GM18499 (cell line): ENCODE measurements around the gene MSI2.

Source experiments
- ATAC-seq: cut with Tn5 transposase; IDR thresholded peaks from one replicate; pipeline ENCODE4 v1.9.1; 2021; ENCODE audit warnings: moderate number of reproducible peaks; ENCODE audit not compliant: insufficient read depth, unreplicated experiment

Gene MSI2

DNA sequence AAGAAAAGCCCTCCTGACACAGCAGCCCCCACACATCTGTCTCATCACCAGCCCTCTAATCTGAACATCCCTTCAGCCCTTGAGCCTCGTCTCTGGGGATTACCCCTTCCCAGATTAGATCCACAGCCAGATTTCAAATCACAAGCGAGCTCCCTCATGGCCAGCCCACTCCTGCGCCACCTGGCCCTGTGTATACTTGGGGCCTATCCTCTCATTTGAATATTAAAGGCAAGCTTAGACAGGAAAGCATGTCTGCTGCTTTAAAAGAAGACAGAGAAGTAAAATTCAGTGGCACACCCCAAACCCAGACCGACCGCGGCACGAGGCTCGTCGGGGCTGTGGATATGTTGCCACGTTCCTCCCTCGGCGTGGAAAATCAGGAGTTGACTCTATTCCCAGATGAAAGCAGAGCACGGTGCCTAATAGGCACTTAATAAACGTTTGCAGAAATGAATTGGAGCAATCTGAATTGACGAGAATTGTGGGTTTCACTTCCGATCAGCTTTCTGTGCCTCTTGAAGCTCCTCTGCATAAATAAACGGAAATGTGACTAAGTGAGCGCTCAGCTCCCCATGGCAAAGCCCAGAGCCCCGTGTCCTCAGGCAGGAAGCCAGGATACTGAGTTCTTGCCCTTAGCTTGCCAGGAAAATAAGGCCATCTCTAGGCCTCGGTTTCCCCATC, 380.8 kb downstream of the MSI2 start:
- ATAC-seq: no peak

DNA sequence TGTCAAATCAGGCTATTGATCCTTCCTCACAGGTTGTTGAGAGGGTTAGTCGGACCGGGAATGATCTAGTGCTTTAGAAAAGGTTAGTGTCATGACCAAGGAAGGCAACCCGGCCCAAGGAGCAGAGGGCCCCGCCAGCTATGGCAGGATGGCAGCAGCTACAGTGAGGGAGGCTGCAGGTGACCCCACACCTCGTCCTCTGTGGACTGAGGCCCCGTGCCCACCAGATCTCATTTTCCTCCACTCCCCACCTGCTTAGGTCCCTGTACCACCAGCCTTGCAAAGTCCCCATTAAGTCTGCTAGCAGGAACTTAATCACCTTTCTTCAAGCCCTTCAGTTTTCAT, 381.3 kb downstream of the MSI2 start:
- ATAC-seq: no peak

DNA sequence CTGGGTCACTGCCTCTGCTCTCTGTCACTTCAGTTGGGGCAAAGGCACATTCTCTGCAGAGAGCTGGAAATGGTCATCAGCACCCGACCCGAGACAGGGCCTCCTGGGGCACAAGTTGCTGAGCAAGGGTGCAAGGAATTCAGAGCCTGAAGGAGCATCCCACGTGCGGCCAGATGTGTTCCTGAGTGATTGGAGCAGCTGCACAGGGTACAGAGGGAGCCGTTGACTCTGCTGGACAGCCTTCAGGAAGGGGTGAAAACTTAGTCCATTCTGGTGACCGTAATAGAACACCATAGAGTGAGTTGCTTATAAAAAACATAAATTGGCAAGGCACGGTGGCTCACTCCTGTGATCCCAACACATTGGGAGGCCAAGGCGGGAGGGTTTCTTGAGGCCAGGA, 382.0 kb downstream of the MSI2 start:
- ATAC-seq: no peak

DNA sequence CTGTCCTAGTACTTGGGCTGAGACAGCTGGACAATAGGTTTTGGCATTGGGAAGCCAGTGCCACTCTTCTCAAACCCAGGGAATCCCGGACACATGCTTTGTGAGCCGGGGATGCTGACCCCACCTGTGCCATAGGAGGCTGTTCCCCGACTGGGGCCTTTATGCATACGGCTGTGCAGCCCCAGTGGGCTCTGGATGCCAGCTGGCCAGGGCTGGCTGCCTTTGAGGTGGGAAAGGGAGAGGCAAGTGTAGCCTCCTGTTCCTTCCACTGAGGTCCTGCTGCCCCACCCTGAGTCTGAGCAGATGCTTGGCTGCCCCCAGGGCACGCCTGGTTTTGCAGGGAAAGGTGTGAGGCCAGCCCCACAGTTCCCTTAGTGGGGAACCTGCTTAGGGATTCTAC, 383.1 kb downstream of the MSI2 start:
- ATAC-seq: no peak

DNA sequence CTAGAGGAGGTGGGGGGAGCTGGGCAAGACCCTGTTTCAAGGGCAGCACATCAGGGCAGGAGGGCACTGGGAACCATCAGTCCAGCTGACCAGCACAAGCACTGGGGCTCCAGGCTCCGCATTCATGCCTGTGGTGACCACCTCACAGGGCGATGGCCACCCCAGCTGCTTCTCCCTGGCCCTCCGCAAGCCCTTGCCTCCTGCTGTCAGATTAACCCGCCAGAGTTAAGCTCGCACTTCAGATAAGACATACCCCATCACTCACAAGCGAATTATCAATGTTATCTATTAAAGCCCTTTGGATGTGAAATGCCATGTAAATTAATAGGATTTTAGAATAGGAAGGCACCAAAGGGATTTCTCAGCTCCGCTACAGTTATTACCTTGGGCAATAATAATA, 383.8 kb downstream of the MSI2 start:
- no peak for ATAC-seq

DNA sequence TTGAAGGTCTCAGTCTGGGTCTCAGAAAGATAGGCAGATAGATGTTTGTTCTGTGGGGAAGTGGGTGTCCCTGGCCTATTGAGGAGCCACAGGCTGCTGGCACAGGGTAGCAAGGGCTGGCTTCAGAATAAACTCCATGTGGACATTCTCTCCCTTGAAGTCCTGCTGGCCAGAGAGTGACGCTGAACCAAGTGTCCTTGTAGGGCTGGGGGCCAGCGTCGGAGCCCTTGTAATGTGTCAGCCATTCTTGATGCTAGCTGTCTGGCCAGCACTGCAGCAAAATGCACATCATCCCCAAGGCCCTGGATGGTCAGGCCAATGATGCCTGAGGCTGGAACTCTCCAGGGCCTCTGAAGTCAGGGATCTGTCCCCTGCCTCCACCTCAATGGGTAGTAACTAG, 385.4 kb downstream of the MSI2 start:
- ATAC-seq: no peak

DNA sequence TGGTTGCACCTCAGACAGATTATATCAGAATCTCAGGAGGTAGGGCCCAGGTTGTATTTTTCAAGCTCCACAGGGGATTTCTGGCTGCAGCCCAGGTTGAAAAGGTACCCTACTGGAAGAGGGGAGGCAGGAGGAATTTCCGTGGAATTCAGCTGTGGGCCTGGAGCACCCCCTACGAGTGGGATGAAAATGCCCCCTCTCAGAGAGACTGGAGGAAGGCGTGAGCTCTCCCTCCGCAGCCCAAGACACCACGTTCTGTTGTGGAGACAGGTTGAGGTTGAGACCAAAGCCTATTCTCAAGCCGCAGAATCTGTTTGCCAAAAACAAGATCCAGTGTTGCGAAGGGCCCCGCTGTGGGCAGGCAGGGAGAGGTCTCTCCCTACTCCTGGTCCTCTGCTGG, 386.7 kb downstream of the MSI2 start:
- ATAC-seq: no peak

DNA sequence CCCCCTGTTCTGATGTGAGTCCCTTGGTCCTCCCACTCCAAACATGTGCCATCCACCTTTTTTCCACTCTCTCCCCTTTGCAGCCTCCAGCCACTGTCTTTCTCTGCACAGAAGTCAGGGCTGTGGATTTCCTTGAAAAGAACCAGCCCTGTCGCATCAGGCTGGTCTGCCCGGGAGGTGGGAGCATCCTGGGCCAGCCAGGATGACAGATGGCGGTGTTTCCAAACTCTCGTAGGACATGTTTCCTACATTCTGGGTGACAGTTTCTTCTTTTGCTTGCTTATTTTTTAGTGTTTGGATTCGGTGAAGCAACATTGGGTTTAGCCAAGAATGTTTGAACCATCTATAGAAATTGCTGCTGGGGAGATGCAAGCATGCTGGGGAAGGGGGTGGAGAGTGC, 388.0 kb downstream of the MSI2 start:
- ATAC-seq: no peak

DNA sequence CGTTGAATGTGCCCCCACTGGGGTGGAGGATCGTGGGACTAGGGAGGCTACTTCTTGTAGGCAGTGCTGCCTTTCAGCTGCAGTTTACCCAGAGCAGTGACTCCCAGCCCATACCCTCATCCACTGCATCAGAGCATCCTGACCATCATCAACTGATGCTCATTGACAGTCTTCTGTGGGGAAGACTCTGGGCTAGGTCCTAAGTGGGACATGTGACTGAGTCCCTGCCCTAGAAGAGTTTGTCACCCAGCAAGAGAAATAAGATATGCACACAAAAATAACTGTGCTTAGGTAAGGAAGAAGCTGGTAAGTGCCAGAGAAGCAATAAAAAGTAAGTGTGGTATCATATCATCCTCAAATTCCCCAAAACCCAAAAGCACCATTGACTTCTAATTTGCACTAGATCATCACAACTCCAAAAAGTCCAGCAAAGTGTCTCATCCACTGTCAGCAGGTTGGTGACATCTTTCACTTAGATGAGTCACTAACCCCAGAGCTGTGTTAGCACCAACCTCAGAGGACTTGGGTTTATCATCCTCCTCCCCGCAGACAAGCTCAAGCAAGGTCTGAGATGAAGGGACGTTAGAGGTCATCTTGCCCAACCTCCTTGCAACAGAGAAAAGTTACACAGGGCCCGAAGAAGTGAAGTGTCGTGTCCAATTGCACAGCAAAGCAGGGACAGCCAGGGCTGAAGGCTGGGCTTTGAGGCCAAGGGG, 389.8 kb downstream of the MSI2 start:
- no peak for ATAC-seq

DNA sequence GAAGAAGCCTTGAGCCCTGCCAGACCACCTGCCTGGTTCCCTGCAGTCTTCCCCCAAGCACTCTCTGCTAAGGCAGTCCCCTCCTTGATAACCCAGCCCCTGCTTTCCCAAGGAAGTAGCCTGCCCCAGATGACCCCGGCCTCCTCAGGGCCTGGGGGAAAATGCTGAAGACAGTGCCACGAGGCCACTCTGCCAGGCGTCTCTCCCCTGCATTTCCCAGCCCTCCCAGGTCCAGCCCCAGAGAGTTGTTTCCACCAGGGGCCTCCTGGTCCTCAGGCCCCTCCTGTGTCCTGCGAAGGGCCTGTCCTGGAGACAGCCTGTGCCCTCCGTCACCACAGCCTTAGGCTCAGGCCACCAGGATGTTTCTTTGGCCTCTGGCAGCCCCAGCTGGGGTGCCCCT, 392.4 kb downstream of the MSI2 start:
- no peak for ATAC-seq

DNA sequence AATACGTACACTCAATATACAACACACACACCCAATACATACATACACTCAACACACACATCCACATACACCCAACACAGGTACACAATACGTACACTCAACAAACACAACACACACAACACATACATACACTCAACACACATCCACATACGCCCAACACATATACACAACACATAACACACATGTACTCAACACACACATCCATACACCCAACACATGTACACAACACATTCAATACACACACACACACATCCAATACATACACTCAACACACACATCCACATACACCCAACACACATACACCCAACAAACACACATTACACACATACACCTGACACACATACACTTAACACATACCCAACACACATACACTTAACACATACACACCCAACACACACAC, 392.9 kb downstream of the MSI2 start:
- no peak for ATAC-seq

DNA sequence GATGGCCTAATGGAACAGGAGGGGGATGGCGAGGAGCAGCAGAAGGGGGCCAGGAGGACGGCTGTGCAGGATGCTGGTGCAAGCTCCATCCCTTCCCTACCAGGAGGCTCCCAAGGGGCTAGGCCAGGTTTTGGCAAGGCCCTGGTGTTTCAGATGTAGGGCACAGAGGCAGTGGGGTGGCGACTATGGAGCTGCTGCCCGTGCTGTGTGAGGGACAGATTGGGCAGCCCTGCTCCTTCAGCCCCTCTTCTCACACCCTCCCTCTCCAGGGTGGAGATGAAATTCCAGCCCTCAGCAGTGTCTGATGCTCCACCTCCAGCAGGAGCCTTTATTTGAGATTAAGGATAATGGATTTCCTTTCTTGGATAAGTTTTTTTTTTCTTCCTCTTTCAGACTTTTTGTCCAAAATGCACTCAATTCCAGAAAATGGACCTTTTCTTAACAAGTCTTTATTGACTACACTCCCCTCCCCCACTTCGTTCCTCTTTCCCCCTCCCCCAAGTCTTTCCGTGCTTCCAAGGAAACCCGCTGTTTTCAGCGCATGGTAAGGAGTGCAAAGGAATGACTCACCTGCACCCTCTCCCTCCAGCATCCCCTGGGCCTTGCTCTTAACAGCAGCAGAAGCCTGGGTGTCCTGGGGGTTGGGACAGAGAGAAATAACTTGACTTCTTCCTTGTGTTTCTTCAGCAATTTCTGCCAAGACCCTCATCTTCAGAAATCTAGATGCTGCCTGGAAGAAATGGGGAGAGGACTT, 393.6 kb downstream of the MSI2 start:
- ATAC-seq: no peak

DNA sequence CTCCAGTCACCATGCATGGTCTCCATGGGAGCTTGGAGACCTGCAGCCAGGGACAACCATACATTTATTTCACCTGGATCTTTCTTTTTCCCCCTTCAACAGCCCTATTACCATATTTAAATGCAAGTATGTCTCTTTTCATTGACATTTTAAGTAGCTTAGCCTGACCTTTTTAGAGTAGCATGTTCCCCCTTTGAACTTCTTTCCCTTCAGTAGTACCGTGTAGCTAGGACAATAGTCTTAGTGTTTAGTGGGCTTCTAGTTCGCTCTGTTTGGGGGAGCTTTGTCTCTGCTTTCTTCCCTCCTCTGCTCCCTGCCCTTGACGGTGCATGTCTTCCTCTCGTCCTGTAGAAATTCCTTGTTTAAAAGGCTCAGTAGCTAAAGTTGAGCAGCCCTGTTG, 394.2 kb downstream of the MSI2 start:
- ATAC-seq: no peak

DNA sequence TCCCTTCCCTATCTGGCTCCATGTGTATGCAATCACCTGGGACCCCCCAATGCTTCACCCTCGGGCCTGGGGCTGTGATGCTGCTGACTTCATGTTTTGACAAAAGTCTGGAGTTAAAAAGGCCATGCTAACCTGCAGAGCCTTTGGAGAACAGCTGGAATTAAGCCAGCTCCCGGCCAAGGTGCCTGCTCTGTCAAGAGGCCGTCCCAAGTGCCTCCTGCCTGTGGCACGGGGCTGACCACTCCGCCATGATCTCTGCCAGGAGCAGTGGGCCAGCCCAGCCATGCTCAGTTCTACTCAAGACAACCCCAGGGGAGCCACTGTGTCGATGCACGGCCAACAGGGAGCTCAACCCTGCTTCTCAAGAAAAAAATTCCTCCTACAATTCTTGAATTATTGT, 395.1 kb downstream of the MSI2 start:
- ATAC-seq: no peak

DNA sequence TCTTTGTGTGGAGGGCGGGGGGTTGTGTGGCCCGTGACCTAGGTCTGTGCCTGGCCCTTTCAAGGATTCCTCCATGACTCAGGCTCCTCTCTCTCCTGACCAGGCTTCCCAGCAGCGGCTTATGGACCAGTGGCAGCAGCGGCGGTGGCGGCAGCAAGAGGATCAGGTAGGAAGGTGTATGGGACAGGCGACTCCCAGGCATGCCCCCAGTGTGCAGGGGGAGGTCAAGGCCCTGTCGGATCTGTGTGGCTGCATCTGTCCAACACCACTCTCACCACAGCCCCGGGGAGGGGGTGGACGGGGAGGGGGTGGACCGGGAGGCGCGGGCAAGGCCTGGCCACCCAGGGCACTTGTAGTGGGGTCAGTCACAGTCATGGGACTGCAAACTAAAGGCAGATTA, 395.7 kb downstream of the MSI2 start:
- no peak for ATAC-seq

DNA sequence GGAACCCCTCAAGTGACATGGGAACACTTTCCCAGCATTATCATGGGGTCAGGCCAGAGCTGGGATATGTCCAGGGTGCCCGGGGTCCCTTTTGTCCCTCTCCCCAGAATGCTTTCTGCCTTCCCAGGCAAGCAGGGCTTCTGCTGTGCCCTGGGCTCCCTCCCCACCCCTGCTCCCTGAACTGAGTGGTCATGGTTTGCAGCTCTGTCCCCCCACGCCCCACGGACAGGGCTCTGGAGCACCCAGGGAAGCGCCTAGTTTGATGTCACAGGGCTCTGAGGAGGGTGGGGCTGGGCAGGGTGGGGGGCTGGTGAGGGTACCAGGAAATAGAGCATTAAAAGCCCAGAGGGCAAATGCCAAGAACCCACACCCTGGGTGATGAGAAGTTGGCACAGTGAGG, 396.5 kb downstream of the MSI2 start:
- no peak for ATAC-seq

DNA sequence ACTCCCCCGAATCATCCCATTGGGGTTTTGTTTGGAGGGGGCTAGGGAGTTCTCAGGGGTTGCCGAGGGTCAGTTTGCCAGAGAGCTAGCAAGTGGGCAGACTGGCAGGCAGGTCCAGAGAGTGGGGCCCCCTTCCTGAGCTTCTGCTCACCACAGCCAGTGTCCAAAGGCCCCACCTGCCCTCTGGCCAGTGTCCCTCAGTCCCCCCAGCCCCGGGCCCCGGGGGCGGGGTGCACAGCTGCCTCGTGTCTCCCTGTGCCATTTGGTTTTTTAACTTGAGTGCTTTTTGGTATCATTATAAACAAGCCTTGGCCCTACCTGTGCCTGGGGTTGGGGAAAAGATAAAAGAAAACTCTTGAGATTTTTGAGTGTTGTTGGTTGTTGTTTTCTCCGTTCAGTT, 397.0 kb downstream of the MSI2 start:
- ATAC-seq: no peak

DNA sequence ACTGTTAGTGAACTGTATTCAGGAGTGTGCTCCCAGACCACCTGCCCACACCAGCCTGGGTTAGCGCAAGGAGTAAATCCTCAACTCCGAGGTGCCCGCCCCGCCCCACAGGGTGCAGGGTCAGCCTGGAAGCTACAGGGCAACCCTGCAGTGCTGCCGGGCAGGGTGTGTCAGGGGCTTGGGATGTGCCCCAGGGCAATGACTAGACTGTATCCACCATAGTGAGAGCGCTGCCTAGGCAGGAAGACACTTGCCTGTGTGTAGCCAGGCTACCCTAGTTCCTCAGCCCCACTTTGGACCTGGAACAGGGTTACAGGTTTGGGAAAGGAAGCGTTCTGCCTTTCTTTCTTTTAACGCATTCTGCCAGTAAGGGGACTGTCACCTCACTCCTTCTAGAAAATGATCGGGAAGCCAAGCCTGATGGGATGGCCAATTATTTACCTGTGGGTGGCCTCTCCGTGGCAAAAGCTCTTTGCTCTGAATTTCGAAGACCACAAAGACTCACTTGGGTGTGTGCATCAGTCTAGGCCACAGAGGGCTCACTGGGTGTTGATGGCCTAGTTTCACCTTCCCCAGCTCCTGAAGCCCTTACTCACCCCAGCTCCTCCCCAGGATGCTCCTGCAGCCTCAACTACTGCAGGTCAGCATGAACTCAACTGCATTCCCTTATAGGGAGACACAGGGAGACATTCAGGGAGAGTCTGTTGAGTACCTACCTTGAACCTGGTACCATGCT, 397.9 kb downstream of the MSI2 start:
- no peak for ATAC-seq

DNA sequence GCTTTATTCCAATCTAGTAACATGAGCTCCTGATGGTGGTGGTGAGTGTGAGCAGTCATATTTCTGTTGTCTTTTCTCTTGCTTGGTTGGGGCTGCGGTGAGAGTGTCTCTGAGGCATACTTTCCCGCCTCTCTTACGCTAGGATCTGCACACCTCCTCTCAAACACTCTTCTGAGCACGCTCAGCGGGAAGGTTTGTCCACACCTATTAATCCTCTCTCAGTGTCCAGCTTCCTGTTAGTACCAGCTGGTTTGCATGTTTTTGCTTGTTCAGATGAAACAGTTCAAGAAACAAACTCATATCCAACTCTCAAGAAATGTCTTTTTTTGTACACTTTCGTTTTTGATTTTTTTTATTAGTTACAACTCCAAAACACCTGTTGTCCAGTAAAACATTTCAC, 399.2 kb downstream of the MSI2 start:
- no peak for ATAC-seq

DNA sequence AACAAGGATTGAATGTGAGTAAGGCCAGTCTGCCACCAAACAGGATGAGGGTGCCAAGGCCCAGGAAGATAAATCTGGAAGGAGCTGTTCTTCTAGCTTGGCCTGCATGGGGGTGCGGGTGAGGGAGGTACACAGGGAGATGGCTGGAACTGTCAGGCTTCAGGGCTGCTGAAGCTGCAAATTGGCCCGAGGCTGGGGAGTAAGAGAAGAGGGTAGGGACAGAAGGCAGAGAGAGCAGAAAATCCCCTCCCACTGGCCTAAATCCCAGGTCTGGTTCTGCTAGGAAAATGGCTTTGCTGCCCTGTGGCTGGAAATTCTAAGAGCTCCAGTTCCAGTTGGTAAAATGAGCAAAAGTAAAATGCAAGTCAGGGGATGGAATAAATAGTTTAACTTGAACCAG, 400.9 kb downstream of the MSI2 start:
- ATAC-seq: no peak

DNA sequence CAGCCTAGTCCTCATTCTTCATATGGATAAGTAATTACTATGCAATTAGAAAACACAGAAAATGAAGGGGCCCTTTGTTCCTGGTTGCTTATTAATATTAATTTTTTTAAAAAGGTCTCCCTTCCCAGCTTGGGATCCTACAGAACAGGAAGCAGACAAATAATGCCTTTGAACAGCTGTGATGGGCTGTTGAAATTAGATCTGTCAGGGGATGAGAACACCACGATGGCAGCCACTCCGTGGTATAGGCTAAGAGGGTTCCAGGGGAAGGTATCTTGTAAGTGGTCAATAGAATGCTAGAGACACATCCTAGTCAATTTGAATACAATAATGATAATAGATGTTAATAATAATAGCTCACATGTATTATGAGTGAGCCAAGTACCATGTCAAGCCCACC, 405.7 kb downstream of the MSI2 start:
- no peak for ATAC-seq
